HuH-7.5 (cell line): ENCODE data around the gene UBE2F.
"Not testable (repeated sequence)": the region's sequence is repeated elsewhere in the genome, so short reads cannot be mapped to it uniquely, and the experiment has no call there.

ENCODE experiments used
- DNase-seq: peaks from one replicate; pipeline ENCODE4 v3.0.0; 2011; ENCODE audit warnings: low spot score

UBE2F gene

DNA sequence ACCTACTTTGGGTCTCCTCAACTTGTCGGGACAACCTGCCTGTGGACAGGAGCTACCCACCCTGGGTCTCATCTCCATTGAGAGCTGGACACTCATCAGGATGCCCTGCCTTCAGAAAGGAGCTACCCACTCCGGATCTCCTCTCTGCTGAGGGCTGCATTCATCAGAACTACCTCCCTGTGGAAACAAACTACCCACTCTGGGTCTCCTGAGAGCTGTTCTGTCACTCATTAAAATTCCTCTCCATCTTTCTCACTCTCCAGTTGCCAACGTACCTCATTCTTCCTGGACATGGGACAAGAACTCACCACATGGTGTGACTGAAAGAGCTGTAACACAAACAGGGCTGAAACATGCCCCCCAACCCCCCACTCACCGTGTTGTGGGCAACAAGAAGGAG lies 22.5 kb upstream of the UBE2F start:
- no peak for DNase-seq

DNA sequence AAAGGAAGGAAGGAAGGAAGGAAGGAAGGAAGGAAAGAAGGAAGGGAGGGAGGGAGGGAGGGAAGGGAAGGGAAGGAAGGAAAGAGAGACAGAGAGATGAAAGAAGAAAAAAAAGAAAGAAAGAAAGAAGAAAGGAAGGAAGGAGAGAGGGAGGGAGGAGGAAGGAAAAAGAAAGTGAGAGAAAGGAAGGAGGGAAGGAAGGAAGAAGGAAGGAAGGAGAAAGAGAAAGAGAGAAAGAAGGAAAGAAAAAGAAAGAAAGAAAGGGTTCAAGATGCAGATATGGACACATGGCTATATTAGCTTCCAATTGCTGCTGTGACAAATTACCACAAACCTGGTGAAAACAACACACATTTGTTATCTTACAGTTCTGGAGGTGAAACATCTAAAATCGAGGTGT lies 20.4 kb upstream of the UBE2F start:
- no peak for DNase-seq

DNA sequence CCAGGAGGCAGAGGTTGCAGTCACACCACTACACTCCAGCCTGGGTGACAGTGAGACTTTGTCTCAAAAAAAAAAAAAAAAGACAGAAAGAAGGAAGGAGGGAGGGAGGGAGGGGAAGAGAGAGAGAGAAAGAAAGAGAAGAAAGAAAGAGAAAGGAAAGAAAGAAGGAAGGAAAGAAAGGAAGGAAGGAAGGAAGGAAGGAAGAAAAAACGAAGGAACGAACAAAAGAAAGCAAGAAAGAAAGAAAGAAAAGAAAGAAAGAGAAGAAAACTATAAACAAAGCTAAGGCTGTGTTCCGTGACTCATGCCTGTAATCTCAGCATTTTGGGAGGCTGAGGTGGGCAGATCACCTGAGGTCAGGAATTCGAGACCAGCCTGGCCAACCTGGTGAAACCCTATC lies 15.5 kb upstream of the UBE2F start:
- DNase-seq = not testable (repeated sequence)

DNA sequence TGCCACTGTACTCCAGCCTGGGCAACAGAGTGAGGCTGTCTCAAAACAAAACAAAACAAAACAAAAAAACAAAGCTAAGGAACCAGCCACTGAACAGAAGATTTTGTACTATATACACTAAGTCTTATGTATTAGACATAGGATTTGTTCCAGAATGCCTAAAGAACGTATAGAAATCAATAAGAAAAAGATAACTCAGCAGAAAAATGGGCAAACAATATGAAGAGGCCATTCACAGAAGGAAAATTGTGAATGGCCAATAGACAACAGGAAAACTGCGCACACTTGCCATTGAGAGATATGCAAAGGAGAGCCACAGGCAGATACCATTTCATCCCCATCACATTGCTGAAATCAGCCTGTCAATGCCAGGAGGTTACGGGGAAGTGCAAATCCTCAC lies 14.9 kb upstream of the UBE2F start:
- DNase-seq = no peak

DNA sequence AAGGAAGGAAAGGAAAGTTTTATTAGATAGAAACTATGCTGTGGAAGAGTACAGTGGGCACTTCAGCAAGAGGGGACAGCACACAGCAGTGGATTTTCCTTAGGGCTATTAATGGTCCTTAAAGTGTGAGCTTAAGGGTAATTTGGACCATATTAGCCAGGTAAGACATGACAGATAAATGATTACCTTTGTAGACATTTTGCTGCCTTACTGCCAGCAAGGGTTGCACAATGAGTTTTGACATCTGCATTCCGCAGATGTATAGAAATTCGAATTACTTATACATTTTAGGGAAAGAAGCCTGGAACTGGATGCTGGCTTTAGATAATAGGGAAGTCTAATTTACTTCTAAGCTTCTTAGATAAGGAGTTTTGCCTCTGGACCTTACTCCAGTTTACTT lies 14.0 kb upstream of the UBE2F start:
- no peak for DNase-seq

DNA sequence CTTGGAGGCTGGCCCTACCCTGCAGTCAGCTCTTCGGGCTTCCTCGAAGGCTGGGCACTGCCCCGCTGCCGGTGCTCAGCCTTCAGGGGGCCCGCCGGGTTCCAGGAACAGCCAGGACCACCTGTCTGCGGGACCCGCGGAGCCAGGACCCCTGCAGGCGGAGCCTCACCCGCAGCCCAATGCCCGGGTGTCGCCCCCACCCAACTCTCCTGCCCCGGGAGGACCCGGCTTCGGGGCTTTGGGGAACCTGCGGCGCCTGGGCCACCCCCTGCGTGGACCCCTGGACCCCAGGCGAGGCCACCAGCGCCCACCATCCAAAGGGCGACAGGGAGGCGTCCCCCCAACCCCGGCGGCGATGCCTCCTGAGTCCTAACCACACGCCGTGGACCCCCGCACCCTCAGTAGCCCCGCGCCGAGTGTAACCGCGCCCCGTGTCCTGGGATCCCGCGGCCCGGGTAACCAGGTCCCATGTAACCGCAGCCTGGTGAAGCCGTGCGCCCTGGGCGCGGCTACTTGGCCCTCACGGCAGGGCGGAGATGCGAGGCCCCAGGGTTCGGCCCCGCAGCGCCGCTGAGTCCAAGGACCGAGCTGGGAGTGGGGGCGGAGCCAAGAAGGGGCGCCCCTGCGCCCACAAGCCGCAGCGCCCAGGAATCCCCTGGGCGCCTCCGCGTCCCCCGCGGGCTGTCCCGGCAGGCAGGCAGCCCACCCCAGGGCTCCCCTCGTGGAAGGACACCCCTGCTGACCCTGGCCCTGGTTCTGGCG lies 11.0 kb upstream of the UBE2F start:
- no peak for DNase-seq

DNA sequence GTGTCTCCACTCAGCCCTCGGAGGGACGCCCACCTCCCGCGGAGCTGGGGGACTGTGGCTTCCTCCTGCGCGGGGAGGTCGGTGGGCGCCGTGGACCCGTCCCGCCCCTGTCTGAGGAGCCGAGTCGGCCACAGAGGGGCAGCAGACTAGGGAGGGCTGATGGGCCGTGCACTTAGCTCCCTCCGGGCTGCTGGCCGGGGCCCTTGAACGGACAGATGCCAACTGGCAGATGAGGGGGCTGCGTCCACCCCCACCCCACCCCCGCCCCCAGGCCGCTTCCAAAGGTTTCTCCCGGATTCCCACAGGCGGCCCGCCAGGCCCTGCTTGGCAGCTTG lies 10.4 kb upstream of the UBE2F start:
- DNase-seq = no peak

DNA sequence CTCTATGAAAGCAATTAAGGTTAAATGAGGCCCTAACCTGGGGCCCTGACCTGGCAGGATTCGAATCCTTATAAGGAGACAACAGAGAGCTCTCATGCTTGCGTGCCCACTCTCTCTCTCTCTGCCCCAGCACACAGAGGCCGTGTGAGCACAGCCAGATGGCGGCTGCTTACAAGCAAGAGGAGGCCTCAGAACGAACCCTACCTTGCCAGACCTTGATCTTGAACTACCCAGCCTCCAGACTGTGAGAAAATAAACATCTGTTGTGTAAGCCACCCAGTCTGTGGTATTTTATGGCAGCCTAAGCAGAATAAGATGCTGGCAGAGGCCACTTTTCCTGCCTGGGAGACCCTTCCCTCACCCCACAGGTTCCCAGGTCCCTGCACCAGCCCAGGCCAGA lies 5.2 kb upstream of the UBE2F start:
- DNase-seq = no peak

DNA sequence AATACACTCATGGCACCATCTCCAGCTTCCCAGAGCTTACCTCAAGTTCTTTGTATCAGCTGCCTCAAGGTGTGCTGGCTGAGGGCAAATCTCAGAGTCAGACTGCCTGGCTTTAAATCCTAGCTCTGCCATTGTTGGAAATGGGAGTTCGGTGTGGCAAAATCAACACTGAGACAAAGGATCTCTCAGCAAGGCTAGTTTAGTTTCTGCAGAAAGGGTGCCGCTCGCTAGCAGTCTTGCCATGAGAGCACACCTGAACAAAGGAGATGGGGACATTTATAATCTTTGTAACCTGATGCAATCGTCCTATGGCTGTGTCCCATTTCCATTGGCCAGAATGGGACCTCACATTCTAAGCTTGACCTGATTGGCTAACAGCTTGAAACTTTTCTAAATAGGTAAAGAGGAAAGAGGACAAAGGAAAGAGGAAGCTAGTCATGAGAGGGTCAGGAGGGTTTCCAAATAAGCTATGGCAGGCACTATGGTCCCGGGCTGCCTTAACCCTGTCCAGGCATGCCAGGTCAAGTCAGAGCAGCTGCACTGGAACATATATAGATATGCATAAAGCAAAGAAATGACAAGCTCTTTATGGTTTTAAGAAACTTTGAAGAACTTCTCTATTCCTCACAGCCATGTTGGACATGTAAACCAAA lies 4.3 kb upstream of the UBE2F start:
- DNase-seq = no peak

DNA sequence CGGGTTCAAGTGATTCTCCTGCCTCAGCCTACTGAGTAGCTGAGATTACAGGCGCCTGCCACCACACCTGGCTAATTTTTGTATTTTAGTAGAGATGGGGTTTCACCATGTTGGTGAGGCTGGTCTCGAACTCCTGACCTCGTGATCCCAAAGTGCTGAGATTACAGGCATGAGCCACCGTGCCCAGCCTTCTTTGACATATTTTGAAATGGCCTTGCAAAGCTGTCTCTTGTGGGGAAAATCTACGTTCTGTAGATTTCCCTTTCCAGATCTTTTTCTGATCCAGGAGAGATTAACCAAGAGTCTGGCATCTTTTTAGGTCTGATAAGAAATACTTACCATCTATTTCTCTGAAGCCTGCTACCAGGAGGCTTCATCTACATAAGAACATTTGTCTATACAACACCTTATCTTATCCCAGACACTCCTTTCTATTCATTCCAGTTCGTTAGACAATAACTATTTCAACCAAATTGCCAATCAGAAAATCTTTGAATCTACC lies 3.3 kb upstream of the UBE2F start:
- DNase-seq = not testable (repeated sequence)

DNA sequence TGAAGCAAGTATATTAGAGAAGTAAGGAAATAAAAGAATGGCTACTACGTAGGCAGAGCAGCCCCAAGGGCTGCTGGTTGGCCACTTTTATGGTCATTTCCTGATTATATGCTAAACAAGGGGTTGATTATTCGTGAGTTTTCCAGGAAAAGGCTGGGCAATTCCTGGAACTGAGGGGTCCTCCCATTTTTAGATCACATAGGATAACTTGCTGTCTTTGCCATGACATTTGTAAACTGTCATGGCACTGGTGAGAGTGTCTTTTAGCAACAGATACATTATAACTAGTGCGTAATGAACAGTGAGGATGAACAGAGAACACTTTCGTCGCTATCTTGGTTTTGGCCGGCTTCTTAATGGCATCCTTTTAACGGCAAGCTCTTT lies 2.6 kb upstream of the UBE2F start:
- no peak for DNase-seq

DNA sequence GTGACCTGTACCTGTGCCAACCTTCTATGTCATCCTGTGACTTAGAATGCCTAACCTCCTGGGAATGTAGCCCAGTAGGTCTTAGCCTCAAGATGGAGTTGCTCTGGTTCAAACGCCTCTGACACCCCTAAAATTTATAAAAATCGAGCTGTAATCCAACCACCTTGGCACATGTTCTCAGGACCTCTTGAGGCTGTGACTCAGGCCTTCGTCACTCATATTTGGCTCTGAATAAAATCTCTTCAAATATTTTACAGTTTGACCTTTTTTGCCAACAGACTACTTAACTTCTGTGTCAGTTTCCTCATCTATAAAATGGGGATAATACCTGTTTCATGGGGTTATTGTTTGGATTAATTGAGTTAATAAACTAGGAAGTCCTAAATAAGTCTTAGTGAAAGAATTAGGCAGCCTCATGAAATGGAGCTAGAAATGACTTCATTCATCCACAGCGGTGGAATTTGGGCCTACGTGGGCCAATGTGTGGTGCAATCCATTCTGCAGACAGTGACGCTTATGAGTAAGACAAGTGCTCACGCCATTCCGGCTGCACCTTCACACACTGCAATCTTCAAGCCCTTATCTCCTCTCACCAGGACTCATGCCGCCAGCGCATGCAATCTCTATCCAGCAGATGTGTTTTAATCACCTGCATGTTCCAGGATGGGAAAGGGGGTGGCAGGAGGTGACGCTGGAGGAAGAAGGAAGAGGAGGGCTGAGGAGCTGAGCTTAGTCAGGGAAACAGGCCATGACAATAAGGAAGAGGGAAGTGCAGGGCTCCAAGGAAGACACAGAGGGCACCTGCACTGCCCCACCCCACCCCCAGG lies 2.0 kb upstream of the UBE2F start:
- DNase-seq = no peak

DNA sequence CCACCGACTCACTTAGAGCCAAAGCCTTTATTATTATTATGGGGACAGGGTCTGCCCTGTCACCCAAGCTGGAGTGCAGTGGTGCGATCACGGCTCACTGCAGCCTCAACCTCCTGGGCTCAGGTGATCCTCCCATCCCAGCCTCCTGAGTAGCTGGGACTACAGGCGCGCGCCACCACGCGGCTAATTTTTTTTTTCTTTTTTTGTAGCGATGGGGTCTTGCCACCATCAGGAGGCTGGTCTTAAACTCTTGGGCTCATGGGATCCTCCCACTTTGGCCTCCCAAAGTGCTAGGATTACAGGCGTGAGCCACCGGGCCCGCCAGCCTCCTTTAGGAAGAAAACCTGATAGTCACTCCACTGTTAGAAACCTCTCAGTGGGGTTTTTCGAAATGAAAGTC lies 970 bp upstream of the UBE2F start:
- DNase-seq = not testable (repeated sequence)

DNA sequence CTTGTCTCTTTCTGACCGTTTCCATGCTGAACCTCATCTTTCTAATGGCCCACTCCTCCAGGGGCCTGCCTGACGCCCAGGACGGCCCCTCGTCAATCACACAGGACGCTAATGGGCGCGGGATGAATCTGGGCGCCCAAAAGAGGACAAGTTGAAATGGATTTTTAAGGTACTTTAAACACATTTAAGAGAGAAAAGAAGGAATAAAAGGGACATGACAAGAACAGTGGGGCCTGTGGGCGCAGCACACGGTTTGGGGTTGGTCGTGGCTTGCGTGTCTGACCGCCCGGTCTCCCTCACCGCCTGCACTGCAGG lies 607 bp upstream of the UBE2F start:
- DNase-seq = no peak

DNA sequence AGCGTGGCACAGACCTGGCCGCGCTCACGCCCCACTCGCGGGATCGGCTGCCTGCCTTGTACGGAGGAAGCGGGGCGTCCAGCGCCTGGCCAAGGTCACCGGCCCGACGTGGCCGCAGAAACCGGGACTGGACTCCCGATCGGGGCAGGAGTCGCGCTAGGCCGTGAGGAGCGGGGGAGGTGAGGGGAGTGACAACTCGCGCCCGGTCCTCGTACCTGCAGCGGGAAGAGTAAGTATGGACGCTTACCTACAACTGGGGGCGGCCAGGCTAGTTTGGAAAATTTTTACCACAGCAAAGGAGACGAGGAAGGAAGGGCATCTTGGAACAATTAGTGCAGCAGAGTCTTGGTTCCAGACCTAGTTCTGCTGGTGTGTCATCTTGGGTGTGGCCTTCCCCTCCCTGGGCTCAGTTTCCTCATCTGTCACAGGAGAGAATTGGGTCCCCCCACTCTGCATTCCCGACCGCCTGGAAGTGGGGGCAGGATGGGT lies 693 bp downstream of the UBE2F start:
- DNase-seq = peak; percentile 55

DNA sequence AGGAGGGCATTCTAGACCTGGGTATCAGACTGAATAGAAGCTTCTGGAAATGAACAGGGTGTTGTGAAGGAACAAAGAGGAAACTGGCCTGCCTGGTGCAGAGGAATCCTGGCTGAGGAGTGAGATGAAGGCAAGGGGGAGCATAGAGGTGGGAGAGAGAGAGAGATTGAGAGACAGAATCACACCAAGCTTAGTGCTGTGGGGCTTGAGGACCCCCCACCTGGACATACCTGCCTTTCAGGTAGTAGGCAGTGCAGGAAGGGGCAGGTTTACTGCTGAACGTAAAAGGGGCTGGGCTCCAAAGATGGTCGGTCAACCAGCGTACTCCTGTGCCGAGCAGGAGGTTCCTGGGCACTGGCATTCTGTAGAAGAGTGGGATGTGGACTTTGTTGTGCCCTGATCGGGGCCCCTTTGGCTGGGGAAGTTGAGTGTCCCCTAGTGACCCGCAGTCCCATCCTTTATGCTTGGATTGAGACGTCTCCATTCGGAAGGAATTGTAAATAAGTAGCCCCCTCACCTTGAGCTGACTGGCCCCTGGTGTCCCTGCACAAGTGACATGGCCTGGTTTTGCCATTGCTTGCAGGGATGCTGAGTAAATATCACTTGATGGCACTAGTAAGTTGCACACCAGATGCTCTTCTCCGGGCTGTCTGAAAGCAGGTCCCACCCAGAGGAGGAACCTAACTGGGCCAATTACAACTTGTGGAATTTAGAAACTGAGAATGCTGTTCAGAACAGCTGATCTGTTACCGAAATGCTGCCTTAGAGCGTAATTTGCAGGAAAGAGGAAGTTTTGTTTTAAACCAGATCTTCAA lies 1.4 kb downstream of the UBE2F start:
- peak; percentile 43 for DNase-seq

DNA sequence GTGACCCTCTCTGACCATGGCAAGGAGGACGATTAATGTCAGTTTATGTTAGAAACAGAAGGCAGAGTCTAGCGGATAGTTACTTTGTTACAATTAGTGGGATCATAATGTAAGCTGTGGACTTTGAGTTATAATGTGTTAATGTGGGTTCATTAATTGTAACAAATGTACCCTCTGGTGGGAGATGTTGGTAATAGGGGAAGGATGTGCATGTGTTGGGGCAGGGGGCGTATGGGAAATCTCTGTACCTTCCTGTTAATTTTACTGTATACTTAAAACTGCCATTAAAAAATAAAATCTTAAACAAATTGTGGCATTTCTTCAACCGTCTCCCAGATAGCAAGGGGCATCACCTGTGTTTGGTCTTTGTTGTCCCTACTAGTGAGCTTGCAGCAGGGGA lies 4.8 kb downstream of the UBE2F start:
- DNase-seq = no peak

DNA sequence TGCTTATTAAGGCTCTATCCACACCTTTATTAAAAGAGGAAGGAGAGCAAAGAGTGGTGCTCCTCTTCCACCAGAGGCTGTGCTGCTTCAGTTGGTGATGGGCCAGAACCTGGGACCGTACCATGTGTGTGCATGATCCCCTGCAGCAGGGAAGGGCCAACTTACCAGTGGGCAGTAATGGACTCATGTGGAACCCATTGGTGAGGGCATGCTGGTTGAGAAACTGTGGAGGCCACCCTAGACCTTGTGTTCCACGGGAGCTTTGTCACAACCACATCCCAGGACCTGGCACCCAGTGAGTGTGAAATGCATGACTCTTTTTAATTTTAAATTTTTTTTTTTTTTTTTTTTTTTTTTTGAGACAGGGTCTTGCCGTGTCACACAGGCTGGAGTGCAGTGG lies 5.4 kb downstream of the UBE2F start:
- no peak for DNase-seq

DNA sequence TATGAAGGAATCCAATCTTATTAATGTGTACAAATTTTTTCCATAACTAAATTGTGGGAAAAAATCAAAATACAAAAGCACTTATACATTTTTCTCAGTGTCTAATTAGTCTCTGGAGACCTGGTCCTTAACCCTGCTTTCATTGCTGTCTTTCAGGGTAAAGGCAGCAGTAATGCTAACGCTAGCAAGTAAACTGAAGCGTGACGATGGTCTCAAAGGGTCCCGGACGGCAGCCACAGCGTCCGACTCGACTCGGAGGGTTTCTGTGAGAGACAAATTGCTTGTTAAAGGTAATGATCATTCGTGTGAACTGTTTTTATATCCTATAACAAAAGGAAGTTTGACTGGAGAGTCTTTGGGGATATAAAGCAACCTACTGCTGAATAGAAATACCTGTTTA lies 6.1 kb downstream of the UBE2F start:
- no peak for DNase-seq

DNA sequence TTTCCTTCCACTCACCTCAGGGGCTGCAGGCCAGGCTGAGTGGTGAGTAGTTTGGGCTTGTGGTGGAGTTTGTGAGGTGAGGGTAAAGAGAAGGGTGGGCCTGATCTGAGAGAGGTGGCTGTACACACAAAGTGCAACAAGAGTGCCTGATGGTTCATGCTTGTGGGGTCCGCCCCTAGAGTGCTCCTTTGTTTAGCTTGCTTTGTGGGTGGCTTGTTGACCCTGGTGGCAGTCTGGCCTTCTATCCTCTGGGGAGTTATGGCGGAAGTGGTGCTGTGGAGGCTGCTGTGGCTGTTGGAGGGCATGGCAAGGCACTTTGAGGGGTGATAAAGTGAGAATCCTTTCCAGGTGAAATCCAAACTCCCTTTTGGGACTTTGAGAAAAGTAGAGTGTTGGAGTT lies 10.6 kb downstream of the UBE2F start:
- no peak for DNase-seq

DNA sequence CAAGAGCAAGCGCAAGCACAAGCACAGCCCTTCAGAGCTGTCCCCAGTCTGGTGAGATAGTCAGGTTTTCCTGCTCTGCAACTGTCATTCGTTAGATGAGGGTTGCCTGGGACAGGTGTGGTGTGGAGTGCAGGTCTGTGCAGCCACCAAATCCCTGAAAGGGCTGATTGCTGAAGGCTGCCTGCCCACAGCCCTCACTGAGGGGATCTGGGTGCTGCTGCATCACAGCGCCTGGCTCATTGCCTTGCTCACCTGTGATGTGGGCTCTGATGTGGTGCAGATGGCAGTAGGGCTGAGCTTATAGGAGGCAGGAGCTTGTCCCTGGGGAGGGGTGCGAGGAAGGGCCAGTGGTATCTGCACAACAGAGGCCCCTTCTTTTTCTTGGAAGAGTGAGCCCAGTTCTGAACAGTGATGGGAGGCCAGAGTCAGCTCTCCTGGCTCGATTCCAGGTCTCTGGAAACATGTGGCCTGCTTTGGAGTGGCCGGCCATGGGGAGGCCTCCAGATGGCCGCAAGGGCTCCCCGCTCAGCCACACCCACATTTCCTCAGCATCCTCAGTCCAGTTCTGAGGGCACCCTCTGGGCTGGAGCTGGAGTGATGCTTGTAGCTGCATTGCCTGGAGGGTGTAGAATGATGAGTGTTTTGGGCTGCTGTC lies 11.4 kb downstream of the UBE2F start:
- no peak for DNase-seq

DNA sequence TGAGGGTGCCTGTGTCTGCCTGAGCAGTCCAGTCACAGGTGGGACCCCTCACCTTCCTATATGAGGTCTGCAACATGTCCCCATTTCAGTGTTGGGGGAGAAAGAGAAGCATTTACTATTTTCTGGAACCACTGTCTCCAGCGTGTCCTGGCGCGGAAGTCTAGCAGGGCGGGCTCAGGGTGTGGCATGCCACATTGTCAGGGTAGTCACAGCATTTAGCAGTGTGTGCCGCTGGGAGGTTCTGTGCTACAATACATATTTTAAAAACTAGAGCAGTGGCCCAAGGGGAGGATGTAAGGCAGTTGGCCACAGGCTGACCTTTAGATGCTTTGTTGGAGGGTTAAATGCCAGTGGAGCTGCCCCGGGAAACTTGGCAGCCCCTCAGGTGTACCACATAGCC lies 12.5 kb downstream of the UBE2F start:
- no peak for DNase-seq
